Heart right ventricle (tissue), 16 donors: ENCODE results near the gene CCSER1. TPM values are rescaled to one million over a fixed set of nuclear protein-coding genes. Genes with fewer than 3 reads are reported as not detected.

Source experiments
- ATAC-seq, 8 donors: fragments of 200-7000 bp; cut with Tn5 transposase; one replicate each; pipeline ENCODE4 v1.9.1; 2020; ENCODE audit warnings: mild to moderate bottlenecking in 8 of 8, moderate library complexity in 8 of 8, moderate number of reproducible peaks in 1 of 8
- DNase-seq, 2 donors: peaks; one replicate each; pipeline ENCODE4 v3.0.0-alpha.2; 2020
- H3K27ac ChIP-seq, 10 donors: fragments of 200-600 bp; sonication (generic) in 2 of 10; one replicate each; pipeline versions ENCODE4 v1.5.0 to v1.8.0; 2020 to 2022; ENCODE audit warnings: mild to moderate bottlenecking in 3 of 10
- H3K27me3 ChIP-seq, 7 donors: fragments of 200-600 bp; one replicate each; pipeline ENCODE4 v1.8.0; 2021 to 2022; ENCODE audit warnings: mild to moderate bottlenecking in 2 of 7
- H3K36me3 ChIP-seq, 9 donors: fragments of 200-600 bp; sonication (generic) in 1 of 9; one replicate each; pipeline versions ENCODE4 v1.5.0 to v1.8.0; 2020 to 2022; ENCODE audit warnings: mild to moderate bottlenecking in 2 of 9
- H3K4me1 ChIP-seq, 9 donors: fragments of 200-600 bp; sonication (generic) in 1 of 9; one replicate each; pipeline versions ENCODE4 v1.5.0 to v1.8.0; 2020 to 2022; ENCODE audit warnings: mild to moderate bottlenecking in 4 of 9
- H3K4me3 ChIP-seq, 10 donors: fragments of 200-600 bp; sonication (generic) in 2 of 10; one replicate each; pipeline versions ENCODE4 v1.5.0 to v1.8.0; 2020 to 2022; ENCODE audit warnings: mild to moderate bottlenecking in 7 of 10, moderate library complexity in 2 of 10
- H3K9me3 ChIP-seq, 11 donors: fragments of 200-600 bp in 10 of 11; sonication (generic) in 2 of 11; one replicate each; pipeline versions ENCODE4 v1.5.0 to v1.8.0; 2013 to 2022; ENCODE audit warnings: mild to moderate bottlenecking in 2 of 11, control low read depth in 1 of 11, moderate library complexity in 1 of 11
- CTCF ChIP-seq, 9 donors: fragments of 200-600 bp; sonication (generic) in 2 of 9; IDR thresholded peaks; one replicate each; pipeline versions ENCODE4 v1.5.0 to v1.8.0; 2021 to 2022; ENCODE audit warnings: antibody characterized with exemption in 9 of 9, mild to moderate bottlenecking in 5 of 9, moderate library complexity in 1 of 9
- WGBS, 2 donors: extraction: QIAGEN DNeasy Blood & Tissue Kit; methylation state at CpG; one replicate each; pipeline ENCODE4 v1.1.7; 2013; ENCODE audit warnings: inconsistent platforms in 1 of 2; 5-methylcytosine and 5-hydroxymethylcytosine counted together
- intact Hi-C, 10 donors: fragments of 100-400 bp; cut with DNase I; formaldehyde crosslinking; loops; one replicate each; pipeline versions ENCODE4 v1.11.1 to v1.14.2; 2022
- polyA plus RNA-seq, 2 donors: library from polyadenylated mRNA; stranded (reverse); fragments of 200-250 nt; gene quantifications; one replicate each; pipeline ENCODE4 v1.2.3, GENCODE V29; 2013
- total RNA-seq, 10 donors: library from RNA; stranded (reverse); fragmentation: NEBNext Ultra II Directional in 3 of 10; extraction: Animal tissue kit (Norgen Biotek cat#: 25700) in 3 of 10; gene quantifications; one replicate each; pipeline versions ENCODE4 v1.2.1 to v1.2.4, GENCODE V29; 2021 to 2023
- donor health status: Arrhythmogenic right ventricular cardiomyopathy.
- donor health status: ischemic (EF 13 %, LVEDD 7.1; RV severe dilation, severe dysfunction).
- donor health status: healthy with polysubstance abuse.
- donor health status: DM: no; HTN: yes; CAD: no.
- donor health status: DM: no; HTN: no; CAD: no.
- donor health status: ischemic (EF 25% LVEDD 6.9; RV normal size, moderate dysfunction).
- donor health status: ischemic (EF 25% LVEDD 5.7; RV mildly dilated, moderate dysfunction).
- donor health status: healthy.
- donor health status: DM: yes; HTN: yes; CAD: no.
- donor health status: Ischemic cardiomyopathy.
- donor health status: ischemic (EF 35%, LVEDD 5.7; RV mildly dilated, moderate dysfunction).
- donor health status: nonischemic (EF 11% LVEDD 7.7; RV severe dilation, severe dysfunction).
- donor health status: DM: yes; HTN: yes; CAD: no.
- donor health status: PGD.
- donor health status: ischemic (EF 29% LVEDD 5.4; RV normal size, mild dysfunction).
- donor health status: nonischemic (EF 23%, LVEDD 6.1; RV moderate dilation, normal function).

The CCSER1 gene
- total and polyA plus RNA-seq, 12 donors, result 1.5 to 16.4 (median 12.0) TPM

- TF ChIP-seq CTCF (IDR thresholded peaks at IDR 0.05), result no peak
- Histone ChIP-seq H3K4me1 (no peaks in the 10 kb centered on the region), H3K4me3 (no peak overlapping the region), H3K27ac (no peak overlapping the region), H3K9me3 (peaks cover 0 to 5% (median 0%) of the 10 kb centered on the region in 11 donors), H3K36me3 (no peaks in the 10 kb centered on the region), H3K27me3 (no peaks in the 10 kb centered on the region)
- ATAC-seq, result no peak
- intact Hi-C loops, result no loop called here
- DNase-seq, result no peak
- WGBS, 2 donors, result 47 to 58% methylated on average over 1 of the region's 1 CpG
Measured at GRCh38 chr4:91298824-91299223, 1171.6 kb downstream of the CCSER1 start.

GRCh38 chr4:91302120-91302519, 1174.9 kb downstream of the CCSER1 start:
- Histone ChIP-seq H3K27ac (no peak overlapping the region), H3K9me3 (no peaks in the 10 kb centered on the region), H3K4me1 (no peaks in the 10 kb centered on the region), H3K4me3 (no peak overlapping the region), H3K27me3 (no peaks in the 10 kb centered on the region), H3K36me3 (no peaks in the 10 kb centered on the region)
- WGBS, 2 donors, result 76 to 78% methylated on average over 2 of the region's 2 CpGs
- no peak for DNase-seq
- intact Hi-C loops, result no loop called here
- ATAC-seq, result no peak
- no peak for TF ChIP-seq CTCF (IDR thresholded peaks at IDR 0.05)

DNA sequence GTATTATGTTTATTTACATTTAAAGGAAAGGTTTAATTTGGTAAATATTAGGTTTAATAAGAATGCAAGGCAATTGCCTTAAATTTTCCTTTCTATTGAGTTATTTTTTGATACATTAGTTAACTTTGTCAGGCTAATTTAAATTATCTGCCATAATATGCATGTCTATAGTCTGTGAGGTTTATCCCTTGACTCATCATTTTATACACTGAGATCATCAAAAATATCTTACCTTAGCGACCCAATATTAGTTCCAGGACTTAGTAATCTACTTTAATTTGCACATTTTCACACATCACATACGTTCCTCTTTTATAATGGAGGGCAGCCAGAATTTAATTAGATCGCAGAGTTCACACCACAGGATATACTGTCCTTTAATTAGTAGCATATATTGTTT, 1177.1 kb downstream of the CCSER1 start:
- 68 to 73% methylated on average over 3 of the region's 3 CpGs for WGBS, 2 donors
- no peak overlapping the region for H3K27ac ChIP-seq
- no peak for DNase-seq
- H3K4me1 ChIP-seq, result no peaks in the 10 kb centered on the region
- H3K27me3 ChIP-seq, result no peaks in the 10 kb centered on the region
- no peak overlapping the region for H3K4me3 ChIP-seq
- H3K9me3 ChIP-seq, result no peaks in the 10 kb centered on the region
- no peaks in the 10 kb centered on the region for H3K36me3 ChIP-seq
- TF ChIP-seq CTCF (IDR thresholded peaks at IDR 0.05), result no peak
- intact Hi-C loops, result no loop called here
- no peak for ATAC-seq

DNA sequence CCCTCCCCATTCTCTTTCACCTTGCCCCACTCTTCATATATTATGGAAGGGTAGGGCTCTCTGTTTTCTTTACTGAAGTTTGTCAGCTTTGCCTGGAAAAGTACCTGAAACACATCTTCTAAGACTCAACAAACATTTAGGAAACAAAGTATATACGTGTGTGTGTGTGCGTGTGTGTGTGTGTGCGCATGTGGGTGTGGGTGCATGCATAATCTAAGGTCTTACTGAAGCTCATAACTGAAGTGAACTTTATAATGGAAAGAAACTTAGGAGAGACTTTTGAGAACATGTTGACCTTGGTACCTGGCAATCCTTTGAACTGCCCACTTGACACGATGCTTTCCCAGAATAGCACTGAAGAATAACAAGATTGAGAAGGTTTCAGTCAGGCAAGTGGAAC, 1190.2 kb downstream of the CCSER1 start:
- TF ChIP-seq CTCF (IDR thresholded peaks at IDR 0.05), result no peak
- no peaks in the 10 kb centered on the region for H3K36me3 ChIP-seq
- DNase-seq (no peak), ATAC-seq (no peak)
- H3K4me3 ChIP-seq, result no peak overlapping the region
- H3K27me3 ChIP-seq, result no peaks in the 10 kb centered on the region
- intact Hi-C loops, result no loop called here
- H3K9me3 ChIP-seq, result no peaks in the 10 kb centered on the region
- 82 to 83% methylated on average over 4 of the region's 4 CpGs for WGBS, 2 donors
- no peaks in the 10 kb centered on the region for H3K4me1 ChIP-seq
- no peak overlapping the region for H3K27ac ChIP-seq
